Measurements from ENCODE around the gene SSTR4. TPM values are rescaled to one million over a fixed set of nuclear protein-coding genes. Genes with fewer than 3 reads are reported as not detected.

Gene SSTR4
- total and polyA plus RNA-seq, 2 donors (not counting 3 experiments of a cell fraction or from before 2014, with no cell fraction given): not detected

DNA sequence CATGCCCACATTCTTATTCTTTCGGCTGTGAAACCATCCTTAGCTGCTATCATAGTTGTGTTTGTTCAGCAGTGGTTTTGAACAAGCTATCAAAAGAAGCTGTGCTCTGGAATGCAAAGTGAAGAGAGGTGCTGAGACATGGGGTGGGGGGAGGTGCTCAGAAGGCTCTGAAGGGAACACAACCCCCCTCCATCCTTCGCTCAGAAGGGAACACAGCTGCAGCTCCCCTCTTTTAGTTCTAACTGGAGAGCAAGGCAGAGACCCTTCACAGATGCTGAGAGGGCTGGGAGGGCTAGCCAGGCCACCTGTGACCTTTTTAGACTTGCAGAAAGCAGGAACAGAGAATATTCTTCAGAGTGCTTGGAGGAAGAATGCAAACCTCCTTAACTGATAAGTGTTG, 17.6 kb upstream of the SSTR4 start:
- H3K4me1 ChIP-seq (ENCODE audit: control insufficient read depth, extremely low read depth, insufficient read depth, low read length): no peaks in the 10 kb centered on the region
- no peak for TF ChIP-seq POLR2AphosphoS5 (IDR thresholded peaks at IDR 0.05; ENCODE audit: insufficient read depth, low read depth, low read length)
- no peak for TF ChIP-seq EZH2 (IDR thresholded peaks at IDR 0.05; ENCODE audit: borderline replicate concordance, low read depth, low read length, severe bottlenecking)
- no peak for TF ChIP-seq GATA2 (IDR thresholded peaks at IDR 0.05; ENCODE audit: insufficient read depth, insufficient read length, low read depth, low read length)
- no peak for TF ChIP-seq POLR2A (IDR thresholded peaks at IDR 0.05; ENCODE audit: low read depth, low read length)
- no peak for TF ChIP-seq MYC (IDR thresholded peaks at IDR 0.05; ENCODE audit: low read depth, low read length)
- TF ChIP-seq, protein P1, sequence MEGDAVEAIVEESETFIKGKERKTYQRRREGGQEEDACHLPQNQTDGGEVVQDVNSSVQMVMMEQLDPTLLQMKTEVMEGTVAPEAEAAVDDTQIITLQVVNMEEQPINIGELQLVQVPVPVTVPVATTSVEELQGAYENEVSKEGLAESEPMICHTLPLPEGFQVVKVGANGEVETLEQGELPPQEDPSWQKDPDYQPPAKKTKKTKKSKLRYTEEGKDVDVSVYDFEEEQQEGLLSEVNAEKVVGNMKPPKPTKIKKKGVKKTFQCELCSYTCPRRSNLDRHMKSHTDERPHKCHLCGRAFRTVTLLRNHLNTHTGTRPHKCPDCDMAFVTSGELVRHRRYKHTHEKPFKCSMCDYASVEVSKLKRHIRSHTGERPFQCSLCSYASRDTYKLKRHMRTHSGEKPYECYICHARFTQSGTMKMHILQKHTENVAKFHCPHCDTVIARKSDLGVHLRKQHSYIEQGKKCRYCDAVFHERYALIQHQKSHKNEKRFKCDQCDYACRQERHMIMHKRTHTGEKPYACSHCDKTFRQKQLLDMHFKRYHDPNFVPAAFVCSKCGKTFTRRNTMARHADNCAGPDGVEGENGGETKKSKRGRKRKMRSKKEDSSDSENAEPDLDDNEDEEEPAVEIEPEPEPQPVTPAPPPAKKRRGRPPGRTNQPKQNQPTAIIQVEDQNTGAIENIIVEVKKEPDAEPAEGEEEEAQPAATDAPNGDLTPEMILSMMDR (IDR thresholded peaks at IDR 0.05; ENCODE audit: extremely low read depth in 1 of 2, insufficient read depth in 1 of 2, low read depth in 1 of 2, low read length in 2 of 2): no peak
- TF ChIP-seq FOS (IDR thresholded peaks at IDR 0.05; ENCODE audit: borderline replicate concordance, insufficient read depth, low read length): no peak
- no peak for TF ChIP-seq JUN (IDR thresholded peaks at IDR 0.05; ENCODE audit: borderline replicate concordance, insufficient read depth, insufficient read length, low read depth)
- TF ChIP-seq, protein P2, sequence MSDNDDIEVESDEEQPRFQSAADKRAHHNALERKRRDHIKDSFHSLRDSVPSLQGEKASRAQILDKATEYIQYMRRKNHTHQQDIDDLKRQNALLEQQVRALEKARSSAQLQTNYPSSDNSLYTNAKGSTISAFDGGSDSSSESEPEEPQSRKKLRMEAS (IDR thresholded peaks at IDR 0.05; ENCODE audit: insufficient read depth, insufficient read length): no peak
- H3K79me2 ChIP-seq (ENCODE audit: control insufficient read depth, insufficient read depth, low read length): no peaks in the 10 kb centered on the region
- intact Hi-C loops (cut with micrococcal nuclease): no loop called here
- no peak overlapping the region for H3K4me3 ChIP-seq (replicated peaks in 1 of 3; ENCODE audit: insufficient read depth in 1 of 3, low read depth in 1 of 3, low read length in 3 of 3)
- no peaks in the 10 kb centered on the region for H3K27me3 ChIP-seq (ENCODE audit: control insufficient read depth in 2 of 2, insufficient read depth in 2 of 2, low read length in 2 of 2)
- dilution Hi-C loops (cut with MboI; ENCODE audit: extremely low pct_ligation_motif_present, low sequenced_read_pairs): no loop called here
- H3K9me1 ChIP-seq (replicated peaks; ENCODE audit: control insufficient read depth, extremely low read depth, insufficient read depth, low read length): no peaks in the 10 kb centered on the region
- CTCF ChIA-PET: interaction anchor here (1.2 to 1.3 kb wide), 2 partner anchors 43 to 326 kb away, joined by 4 to 5 read pairs; no protein-coding TSS in a partner anchor
- BruUV-seq (replicated peaks): no TSS peak
- no peaks in the 10 kb centered on the region for H4K20me1 ChIP-seq (replicated peaks; ENCODE audit: control insufficient read depth, extremely low read depth, insufficient read depth, low read length)
- no peaks in the 10 kb centered on the region for H3K9me3 ChIP-seq (replicated peaks; ENCODE audit: control insufficient read depth, insufficient read depth, low read length)
- no peak overlapping the region for H3K27ac ChIP-seq (ENCODE audit: insufficient read depth, low read depth, low read length)
- no peak overlapping the region for H3K4me2 ChIP-seq (ENCODE audit: insufficient read depth, low read length)
- POLR2A ChIA-PET: no interaction called here
- no peak overlapping the region for H3K9ac ChIP-seq (replicated peaks; ENCODE audit: extremely low read depth, insufficient read depth, low read length)
- no peak overlapping the region for H2AFZ ChIP-seq (ENCODE audit: low read depth, low read length)
- DNase-seq (ENCODE audit: low read depth, low spot score): no peak
- FAIRE-seq: no peak
- no peaks in the 10 kb centered on the region for H3K36me3 ChIP-seq (ENCODE audit: control insufficient read depth in 2 of 2, extremely low read depth in 1 of 2, insufficient read depth in 2 of 2, low read length in 2 of 2)
